Measurements from ENCODE around the gene CHCHD5.

DNA sequence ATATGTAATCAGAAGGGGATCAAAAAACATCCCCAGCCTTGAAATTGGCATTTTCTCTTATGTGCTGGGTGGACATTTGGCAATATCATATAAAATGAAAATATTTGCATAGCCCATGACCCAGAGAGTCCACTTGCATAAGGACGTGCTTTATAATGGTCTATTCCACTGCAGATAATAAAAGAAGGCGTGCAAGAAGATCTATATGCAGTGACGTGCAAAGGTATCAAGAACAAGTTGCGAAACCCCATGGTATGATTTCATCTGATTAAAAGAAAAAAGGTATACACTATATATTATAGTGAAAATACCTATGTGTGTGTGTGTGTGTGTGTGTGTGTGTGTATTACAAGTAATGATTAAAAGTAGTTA, 52.9 kb downstream of the CHCHD5 start:
- TF ChIP-seq CTCF (IDR thresholded peaks at IDR 0.05) (no peak), POLR2A (IDR thresholded peaks at IDR 0.05) (no peak), POLR2AphosphoS5 (IDR thresholded peaks at IDR 0.05; ENCODE audit: insufficient read depth in 1 of 2, low read depth in 1 of 2) (no peak)

All from vagina (tissue), 2 donors.